GM18502 (cell line): ENCODE measurements around the gene HAND1.

Source experiments
- ATAC-seq: cut with Tn5 transposase; IDR thresholded peaks from one replicate; pipeline ENCODE4 v1.9.1; 2021; ENCODE audit warnings: mild to moderate bottlenecking; ENCODE audit not compliant: unreplicated experiment, poor library complexity

Gene HAND1

GRCh38 chr5:154429341-154429740 is 48.7 kb downstream of the HAND1 start:
- no peak for ATAC-seq

- no peak for ATAC-seq
These were observed 49.8 kb downstream of the HAND1 start for GRCh38 chr5:154428208-154428607.
